GM12878 (cell line): ENCODE measurements around the gene RP9. TPM values are rescaled to one million over a fixed set of nuclear protein-coding genes. Genes with fewer than 3 reads are reported as not detected.

ENCODE experiments used
- ATAC-seq: fragments of 200-7000 bp; cut with Tn5 transposase; 3 replicates; pipeline ENCODE4 v1.9.1; 2020; ENCODE audit warnings: mild to moderate bottlenecking, moderate library complexity
- BruUV-seq: library from RNA; stranded (reverse); fragments of 400-500 nt; replicated peaks from 2 replicates; lab custom pipeline; 2021; lab: Mats Ljungman, UMichigan
- CTCF ChIA-PET: fragments of 300-600 bp; sonication (Branson Sonifier 250); formaldehyde crosslinking; extraction: SDS; loops from one replicate; lab custom pipeline; 2021; ENCODE audit warnings: inconsistent platforms; lab: Yijun Ruan, JAX
- POLR2A ChIA-PET: fragments of 350-600 bp; formaldehyde crosslinking; extraction: SDS; loops from one replicate; lab custom pipeline; 2021; ENCODE audit warnings: inconsistent platforms; lab: Charles Lee
- RAD21 ChIA-PET: fragments of 300-600 bp; sonication (Branson Sonifier 250); formaldehyde crosslinking; loops from one replicate; lab custom pipeline; 2023; ENCODE audit warnings: antibody characterized with exemption; ENCODE audit not compliant: unreplicated experiment; lab: Charles Lee
- SMC1A ChIA-PET: fragments of 300-600 bp; sonication (Branson Sonifier 250); formaldehyde crosslinking; loops from one replicate; lab custom pipeline; 2023; ENCODE audit not compliant: unreplicated experiment, uncharacterized antibody; lab: Charles Lee
- DNase-seq: peaks from one replicate; pipeline ENCODE4 v3.0.0-alpha.2; 2011; ENCODE audit warnings: low read depth, low spot score
- FAIRE-seq: peaks from 3 replicates; lab custom pipeline; 2011; peaks lifted over from hg19 to GRCh38; lab: Jason Lieb, UNC
- H2AFZ ChIP-seq: 2 replicates; pipeline ENCODE4 v1.6.0; 2011; ENCODE audit warnings: low read depth, low read length, control low read depth; ENCODE audit not compliant: control insufficient read depth
- H3K27ac ChIP-seq: 2 replicates; pipeline ENCODE4 v1.5.1; 2011; ENCODE audit warnings: control low read depth; ENCODE audit not compliant: control insufficient read depth, insufficient read depth
- H3K27me3 ChIP-seq, 2 experiments: replicated peaks in 1 of 2; 2 replicates each; pipeline versions ENCODE4 v1.6.0 to v1.6.1; 2011; ENCODE audit warnings: low read length in 1 of 2; ENCODE audit not compliant: control insufficient read depth in 2 of 2, insufficient read depth in 2 of 2
- H3K36me3 ChIP-seq, 2 experiments: 2 replicates each; pipeline ENCODE4 v1.5.1; 2011; ENCODE audit warnings: low read length in 1 of 2; ENCODE audit not compliant: control insufficient read depth in 2 of 2, insufficient read depth in 2 of 2
- H3K4me1 ChIP-seq: 2 replicates; pipeline ENCODE4 v1.6.1; 2011; ENCODE audit warnings: mild to moderate bottlenecking, low read length, moderate library complexity, mixed read lengths; ENCODE audit not compliant: control insufficient read depth, insufficient read depth
- H3K4me2 ChIP-seq: 2 replicates; pipeline ENCODE4 v1.6.0; 2011; ENCODE audit warnings: control low read depth; ENCODE audit not compliant: control insufficient read depth, insufficient read depth
- H3K4me3 ChIP-seq: fragments of 200-600 bp; sonication (generic); 2 replicates; pipeline ENCODE4 v1.5.1; 2016
- H3K79me2 ChIP-seq: 2 replicates; pipeline ENCODE4 v1.6.0; 2011; ENCODE audit warnings: low read length; ENCODE audit not compliant: control insufficient read depth, insufficient read depth
- H3K9ac ChIP-seq: 2 replicates; pipeline ENCODE4 v1.8.0; 2011; ENCODE audit warnings: low read length, control low read depth, mixed read lengths; ENCODE audit not compliant: control insufficient read depth, insufficient read depth
- H3K9me3 ChIP-seq: replicated peaks from 3 replicates; pipeline ENCODE4 v1.5.1; 2011; ENCODE audit warnings: mild to moderate bottlenecking, low read length; ENCODE audit not compliant: control insufficient read depth, insufficient read depth
- H4K20me1 ChIP-seq: 2 replicates; pipeline ENCODE4 v1.6.0; 2011; ENCODE audit not compliant: control insufficient read depth, insufficient read depth
- BACH1 ChIP-seq: fragments of 450-650 bp; IDR thresholded peaks from 2 replicates; pipeline ENCODE4 v1.6.1; 2017; ENCODE audit warnings: mild to moderate bottlenecking, borderline replicate concordance
- EP300 ChIP-seq, 2 experiments: fragments of 150-350 bp in 1 of 2; IDR thresholded peaks; 2 replicates each; pipeline ENCODE4 v1.6.1; 2011 to 2012; ENCODE audit warnings: low read depth in 2 of 2, low read length in 2 of 2, borderline replicate concordance in 1 of 2, improper control_type of control experiment in 1 of 2, inconsistent platforms in 1 of 2; ENCODE audit not compliant: control insufficient read depth in 1 of 2
- EZH2 ChIP-seq: IDR thresholded peaks from 2 replicates; pipeline ENCODE4 v1.6.1; 2012; ENCODE audit warnings: low read depth, mild to moderate bottlenecking, control low read depth, inconsistent platforms, low read length, borderline replicate concordance; ENCODE audit not compliant: control insufficient read depth
- IRF3 ChIP-seq: fragments of 450-650 bp; IDR thresholded peaks from 2 replicates; pipeline ENCODE4 v1.6.1; 2014; ENCODE audit warnings: mild to moderate bottlenecking
- JUNB ChIP-seq: IDR thresholded peaks from 2 replicates; pipeline ENCODE4 v1.6.1; 2016; ENCODE audit warnings: antibody characterized with exemption, mild to moderate bottlenecking
- MYB ChIP-seq: fragments of 150-350 bp; IDR thresholded peaks from 2 replicates; pipeline ENCODE4 v1.6.1; 2014; ENCODE audit warnings: mild to moderate bottlenecking, low read depth, low read length, borderline replicate concordance
- NRF1 ChIP-seq: conservative IDR thresholded peaks from 2 replicates; pipeline ENCODE4 v1.6.1; 2011; ENCODE audit warnings: mild to moderate bottlenecking, low read depth, low read length, improper control_type of control experiment
- PBX3 ChIP-seq: IDR thresholded peaks from 2 replicates; pipeline ENCODE4 v1.6.1; 2011; ENCODE audit warnings: mild to moderate bottlenecking, low read depth, low read length, moderate library complexity; ENCODE audit not compliant: insufficient replicate concordance
- POLR2AphosphoS5 ChIP-seq: IDR thresholded peaks from 2 replicates; pipeline ENCODE4 v1.6.1; 2011; ENCODE audit warnings: mild to moderate bottlenecking, low read length, inconsistent platforms
- PRDM15 ChIP-seq: fragments of 450-650 bp; formaldehyde crosslinking; IDR thresholded peaks from 2 replicates; pipeline ENCODE4 v1.4.0; 2020; ENCODE audit warnings: mild to moderate bottlenecking, moderate library complexity
- RFX5 ChIP-seq: IDR thresholded peaks from 2 replicates; pipeline ENCODE4 v1.6.1; 2011; ENCODE audit warnings: low read depth, low read length, improper control_type of control experiment
- SPI1 ChIP-seq: IDR thresholded peaks from 2 replicates; pipeline ENCODE4 v1.6.1; 2011; ENCODE audit warnings: low read depth, mild to moderate bottlenecking, low read length, moderate library complexity, borderline replicate concordance; ENCODE audit not compliant: insufficient read depth
- WRNIP1 ChIP-seq: IDR thresholded peaks from 2 replicates; pipeline ENCODE4 v1.6.1; 2011; ENCODE audit warnings: low read depth, low read length, improper control_type of control experiment, borderline replicate concordance
- ZNF384 ChIP-seq: IDR thresholded peaks from 2 replicates; pipeline ENCODE4 v1.6.1; 2012; ENCODE audit warnings: low read depth, mild to moderate bottlenecking, low read length, improper control_type of control experiment, borderline replicate concordance
- WGBS: methylation state at CpG from one replicate; pipeline ENCODE4 v1.1.6; 2016; ENCODE audit warnings: low lambda C conversion rate; ENCODE audit not compliant: insufficient replicate concordance, insufficient coverage; ENCODE audit errors: missing lambda C conversion rate; 5-methylcytosine and 5-hydroxymethylcytosine counted together
- in situ Hi-C: fragments of 300-500 bp; cut with MboI; formaldehyde crosslinking; loops from 9 replicates; pipeline ENCODE4 v1.14.3; 2018; ENCODE audit warnings: mixed read lengths
- intact Hi-C: fragments of 100-400 bp; cut with micrococcal nuclease; formaldehyde crosslinking; loops from one replicate; pipeline ENCODE4 v1.14.2; 2022; ENCODE audit not compliant: unreplicated experiment
- polyA plus RNA-seq, 11 experiments: library from polyadenylated mRNA; depleted of rRNA in 4 of 11; unstranded in 6 of 11; stranded (reverse) in 5 of 11; fragments of >200 nt; fragmentation: Nextera tagmentation in 4 of 11; fragmentation: Illumina TruSeq in 1 of 11; extraction: Ambion mirVana in 4 of 11; extraction: Trizol in 1 of 11; gene quantifications; 1 replicate in 1 of 11; 2 replicates in 10 of 11; pipeline versions ENCODE4 v1.2.1 to v1.2.3, GENCODE V29; 2011 to 2016; ENCODE audit warnings: inconsistent platforms in 2 of 11, missing spikeins in 2 of 11, low read depth in 1 of 11
- total RNA-seq, 4 experiments: library from RNA; depleted of rRNA in 3 of 4; stranded (reverse); fragments of >200 nt in 3 of 4; fragmentation: Illumina TruSeq in 1 of 4; extraction: Trizol in 1 of 4; gene quantifications; 2 replicates each; pipeline versions ENCODE4 v1.2.1 to v1.2.3, GENCODE V29; 2013 to 2021

RP9 gene
- total and polyA plus RNA-seq, 10 of the 15 experiments (the other 5 are each of a cell fraction or from before 2014, with no cell fraction given), result 7.6 to 25.3 (median 16.9) TPM

DNA sequence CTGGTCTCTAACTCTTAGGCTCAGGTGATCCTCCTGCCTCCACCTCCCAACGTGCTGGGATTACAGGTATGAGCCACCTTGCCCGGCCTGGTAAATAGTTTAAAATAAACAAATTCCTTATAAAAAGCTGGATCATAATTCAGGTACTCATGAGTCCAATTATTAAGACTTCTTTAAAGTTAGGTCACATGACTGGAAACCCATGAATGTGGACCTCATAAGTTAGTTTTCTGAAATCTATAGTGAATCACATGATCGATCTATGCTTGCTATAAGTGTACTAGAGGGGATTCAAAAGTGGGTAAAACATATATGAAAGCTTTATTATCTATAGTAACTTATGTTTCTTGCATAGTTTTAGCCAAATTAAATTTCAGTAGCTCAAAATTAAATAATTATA lies 60.9 kb downstream of the RP9 start (continued):
- TF ChIP-seq EP300 (IDR thresholded peaks at IDR 0.05; ENCODE audit: borderline replicate concordance in 1 of 2, control insufficient read depth in 1 of 2, low read depth in 2 of 2, low read length in 2 of 2) (no peak), BACH1 (no peak), WRNIP1 (no peak), POLR2AphosphoS5 (no peak), PRDM15 (CRISPR knock-in tag) (no peak), MYB (no peak), NRF1 (no peak), SPI1 (no peak)

DNA sequence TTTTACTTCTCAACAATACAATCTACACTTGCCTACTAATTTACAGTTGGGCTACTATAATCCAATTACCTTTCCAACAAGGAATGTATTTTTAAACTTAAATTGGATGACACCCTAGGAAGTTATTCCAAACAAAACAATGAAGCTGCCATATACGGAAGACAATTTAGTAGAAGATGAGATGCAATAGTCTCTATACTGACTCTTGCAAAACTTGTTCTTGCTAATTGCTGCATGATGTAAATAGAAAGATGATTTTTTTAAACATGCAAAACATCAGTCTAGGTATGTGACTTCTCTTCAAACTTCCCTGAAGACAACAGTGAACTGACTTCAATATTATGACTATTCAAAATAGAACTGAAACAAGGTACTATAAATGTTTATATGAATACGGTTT lies 64.2 kb downstream of the RP9 start:
- H3K4me1 ChIP-seq, result peaks cover 5% of the 10 kb centered on the region; the same call in 1 of the 2 replicates
- no peaks in the 10 kb centered on the region; a peak in 2 of 4 replicates for H3K36me3 ChIP-seq
- H4K20me1 ChIP-seq, result no peaks in the 10 kb centered on the region
- H3K27ac ChIP-seq, result no peak overlapping the region
- no peak overlapping the region for H3K4me2 ChIP-seq
- H3K4me3 ChIP-seq, result no peak overlapping the region
- H2AFZ ChIP-seq, result no peak overlapping the region
- intact Hi-C loops, result no loop called here
- ChIA-PET SMC1A (interaction anchor here (1.5 to 1.7 kb wide), 2 partner anchors 9 to 10 kb away, joined by 4 to 6 read pairs; no protein-coding TSS in a partner anchor), POLR2A (interaction anchor here (0.6 to 1.7 kb wide), 3 partner anchors 9 to 22 kb away, joined by 3 to 6 read pairs (median 3); partner anchors contain the start of gene NT5C3A), RAD21 (interaction anchor here (0.7 to 1.4 kb wide), 2 partner anchors 18 to 198 kb away, joined by 3 to 4 read pairs; partner anchors contain the start of gene NT5C3A), CTCF (interaction anchor here (0.9 to 1.4 kb wide), 4 partner anchors 9 to 198 kb away, joined by 3 to 7 read pairs (median 4); partner anchors contain the start of gene NT5C3A)
- peaks cover 89% of the 10 kb centered on the region for H3K79me2 ChIP-seq
- no peak for DNase-seq
- H3K27me3 ChIP-seq, result no peaks in the 10 kb centered on the region
- H3K9ac ChIP-seq, result no peak overlapping the region
- no TSS peak for BruUV-seq
- in situ Hi-C loops, result no loop called here
- TF ChIP-seq JUNB, result peak; percentile 33; the same call in 1 of the 2 replicates
- TF ChIP-seq RFX5, result no peak
- no peak for TF ChIP-seq EZH2
- no peak for TF ChIP-seq IRF3
- no peak for TF ChIP-seq PBX3
- TF ChIP-seq ZNF384, result peak; percentile 44; the same call in 1 of the 2 replicates
- TF ChIP-seq, all 136 proteins: peak for 2
- ATAC-seq (peak; percentile 34), FAIRE-seq (peak; percentile 76)
- WGBS, result 2% methylated on average over 2 of the region's 2 CpGs
- H3K9me3 ChIP-seq, result peaks cover 4% of the 10 kb centered on the region; the same call in 2 of the 3 replicates
